Embryonic facial prominence (tissue), 1 donor: Measurements from ENCODE around the gene SHMT2.

Source experiments
- DNase-seq: peaks from one replicate; pipeline ENCODE4 v3.0.0-alpha.2; 2016; ENCODE audit errors: extremely low spot score

Gene SHMT2

DNA sequence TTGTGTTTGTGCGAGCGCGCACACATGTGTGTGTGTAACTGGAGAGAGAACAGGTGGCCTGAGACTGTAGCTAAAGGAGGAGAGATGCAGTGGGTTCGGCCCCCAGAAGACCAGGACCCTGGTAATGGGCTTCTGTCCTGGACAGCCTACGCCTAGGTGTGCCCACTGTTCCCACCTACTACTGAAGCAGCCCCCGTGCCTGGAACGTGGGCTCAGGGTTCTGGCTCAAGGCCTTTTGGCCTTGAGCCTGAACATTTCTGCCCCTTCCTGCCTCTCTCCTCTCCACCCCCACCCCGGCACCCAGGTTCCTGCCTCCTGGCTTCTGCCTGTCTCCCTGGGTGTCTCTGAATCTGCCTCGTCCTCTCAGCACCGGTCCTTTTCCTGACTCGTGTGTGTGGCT, 14.4 kb upstream of the SHMT2 start:
- DNase-seq: no peak

DNA sequence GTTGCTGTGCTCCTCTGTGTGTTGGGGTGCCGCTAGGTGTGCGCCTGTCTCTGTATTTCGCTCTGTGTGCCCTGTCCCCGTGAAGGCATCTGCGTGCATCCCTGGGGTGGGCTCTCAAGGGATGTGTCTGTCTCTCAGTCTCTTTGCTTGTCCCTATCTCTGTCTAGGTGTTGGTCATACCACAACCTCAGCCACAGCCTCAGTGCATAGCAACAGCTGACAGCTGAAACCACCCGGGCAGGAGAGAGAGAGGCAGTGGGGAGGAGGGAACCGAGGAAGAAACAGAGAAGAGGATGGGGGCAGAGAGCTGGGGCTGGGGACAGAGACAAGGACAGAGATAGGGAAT, 13.9 kb upstream of the SHMT2 start:
- no peak for DNase-seq

DNA sequence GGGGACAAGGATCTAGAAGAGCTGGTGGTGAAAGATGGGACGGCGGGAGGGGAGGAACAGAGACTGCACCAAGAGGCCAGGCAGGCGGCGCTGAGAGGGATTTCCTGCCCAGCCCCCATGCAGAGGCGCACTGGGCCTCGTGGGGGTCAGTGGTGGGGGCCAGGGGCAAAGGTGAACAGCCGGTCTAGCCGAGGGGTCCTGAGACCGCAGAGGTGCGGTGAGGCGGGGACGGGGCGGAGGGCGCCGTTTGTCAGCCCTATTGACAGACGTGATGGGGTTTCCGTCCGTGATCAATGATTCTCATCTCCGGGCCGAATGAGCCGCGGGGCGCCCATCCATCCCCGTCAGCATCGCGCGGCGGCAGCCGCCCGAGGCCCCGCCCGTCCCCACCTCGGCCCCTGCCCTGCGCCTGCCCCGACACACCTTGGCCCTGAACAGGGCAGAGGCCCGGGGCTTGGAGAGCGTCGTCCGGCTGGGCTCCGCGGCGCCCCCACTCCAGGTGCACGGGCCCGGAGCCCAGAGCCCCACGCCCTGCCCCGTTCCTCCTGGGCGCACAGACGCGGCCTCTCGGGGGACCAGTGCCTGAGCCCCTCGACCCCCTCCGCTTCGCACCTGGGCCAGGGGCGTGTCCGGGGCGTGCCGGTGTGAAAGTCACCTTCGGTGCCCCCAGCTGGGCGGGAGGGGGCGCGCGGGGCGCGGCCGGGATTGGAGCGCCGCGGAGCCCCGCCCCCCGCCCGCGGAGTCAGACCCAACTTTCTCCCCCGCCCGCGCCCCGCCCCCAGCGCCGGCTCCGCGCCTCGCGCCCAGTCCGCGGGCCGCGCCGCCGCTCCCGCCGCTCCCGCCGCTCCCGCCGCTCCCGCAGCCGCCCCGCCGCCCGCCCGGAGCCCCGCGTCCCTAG, 13.2 kb upstream of the SHMT2 start, which contains the start of gene NXPH4:
NXPH4 (plus strand) TSS at position 781 of the 898 bp plus-strand sequence. CDS start 176 bp downstream, outside the sequence.
- no peak for DNase-seq

DNA sequence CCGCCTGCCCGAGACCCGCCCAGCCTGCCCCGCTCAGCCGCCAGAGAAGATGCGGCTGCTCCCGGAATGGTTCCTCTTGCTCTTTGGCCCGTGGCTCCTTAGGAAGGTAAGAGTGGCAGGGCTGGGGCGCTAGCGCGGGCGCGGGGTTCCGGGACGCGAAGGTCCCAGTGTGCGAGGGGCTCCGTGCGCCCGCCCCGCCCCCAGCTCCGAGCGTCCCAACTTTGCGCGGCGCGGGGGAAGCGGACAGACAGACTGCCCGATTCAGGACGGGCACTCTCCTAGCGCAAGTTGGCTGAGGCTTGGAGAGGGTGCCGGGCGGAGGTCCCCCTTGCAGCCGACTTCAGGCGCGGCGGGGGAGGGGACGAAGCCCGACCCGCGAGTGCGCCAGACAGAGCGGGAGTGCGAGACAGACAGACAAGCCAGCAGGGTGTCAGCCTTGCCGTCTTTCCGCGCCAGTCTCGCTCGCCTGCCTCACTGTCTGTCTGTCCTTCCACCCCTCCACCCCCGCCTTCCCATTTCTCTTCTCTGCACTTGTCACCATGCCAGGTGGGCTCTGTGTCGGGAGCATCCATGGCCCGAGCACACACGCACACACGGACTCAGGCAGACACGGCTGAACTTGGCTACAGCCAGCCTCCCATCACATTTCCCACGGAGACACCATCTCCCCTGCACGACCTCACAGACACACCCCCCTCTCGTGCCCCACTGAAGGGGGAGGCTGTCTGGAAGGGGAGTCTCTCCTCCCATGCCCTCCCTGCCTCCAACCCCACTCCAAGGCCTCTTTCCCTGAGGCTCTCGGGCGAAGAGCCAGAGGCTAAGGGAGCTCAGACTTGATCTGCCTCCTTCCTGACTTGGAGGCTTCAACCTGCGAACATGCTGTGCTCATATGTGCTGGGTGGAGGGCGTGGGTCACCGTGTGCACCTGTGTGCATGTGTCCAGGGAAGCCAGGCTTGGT, 12.3 kb upstream of the SHMT2 start:
- DNase-seq: no peak

DNA sequence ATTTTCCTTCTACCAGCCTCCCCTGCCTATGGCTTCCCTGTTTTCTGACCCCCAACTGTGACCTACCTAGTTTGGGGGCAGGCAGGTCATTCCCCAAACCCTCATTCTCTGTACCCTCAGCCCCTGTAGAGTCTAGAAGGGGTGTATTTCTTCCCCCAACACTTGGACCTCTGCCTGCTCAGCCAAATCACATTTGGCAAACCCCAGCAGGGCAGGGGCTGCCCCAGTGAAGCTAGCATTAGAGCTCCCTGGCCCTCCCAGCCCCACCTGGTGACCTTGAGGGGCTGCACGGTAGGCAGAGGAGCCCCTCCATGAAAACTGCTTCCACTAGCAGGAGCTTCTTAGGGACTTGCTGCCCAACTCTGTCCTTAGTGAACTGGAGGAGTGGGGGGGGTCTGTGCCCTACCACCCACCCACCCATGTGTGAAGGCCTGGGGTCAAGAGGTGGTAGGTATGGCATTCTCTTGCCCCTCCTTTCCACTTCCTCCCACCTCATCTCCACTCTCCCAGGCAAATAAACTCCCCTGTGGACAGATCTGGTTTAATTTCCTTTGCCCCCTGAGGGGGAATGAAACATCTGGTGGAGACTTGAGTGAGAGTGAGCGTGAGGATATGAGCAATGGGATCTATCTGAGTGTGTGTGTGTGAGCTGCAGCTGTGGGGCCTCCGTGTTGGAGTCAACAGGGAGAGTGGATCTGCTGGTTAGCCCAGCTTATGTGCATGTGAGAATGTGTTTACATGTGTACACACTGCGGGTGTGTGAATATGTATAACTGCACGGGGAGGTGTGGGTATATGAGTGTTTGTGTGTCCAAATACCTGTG, 11.3 kb upstream of the SHMT2 start:
- no peak for DNase-seq

DNA sequence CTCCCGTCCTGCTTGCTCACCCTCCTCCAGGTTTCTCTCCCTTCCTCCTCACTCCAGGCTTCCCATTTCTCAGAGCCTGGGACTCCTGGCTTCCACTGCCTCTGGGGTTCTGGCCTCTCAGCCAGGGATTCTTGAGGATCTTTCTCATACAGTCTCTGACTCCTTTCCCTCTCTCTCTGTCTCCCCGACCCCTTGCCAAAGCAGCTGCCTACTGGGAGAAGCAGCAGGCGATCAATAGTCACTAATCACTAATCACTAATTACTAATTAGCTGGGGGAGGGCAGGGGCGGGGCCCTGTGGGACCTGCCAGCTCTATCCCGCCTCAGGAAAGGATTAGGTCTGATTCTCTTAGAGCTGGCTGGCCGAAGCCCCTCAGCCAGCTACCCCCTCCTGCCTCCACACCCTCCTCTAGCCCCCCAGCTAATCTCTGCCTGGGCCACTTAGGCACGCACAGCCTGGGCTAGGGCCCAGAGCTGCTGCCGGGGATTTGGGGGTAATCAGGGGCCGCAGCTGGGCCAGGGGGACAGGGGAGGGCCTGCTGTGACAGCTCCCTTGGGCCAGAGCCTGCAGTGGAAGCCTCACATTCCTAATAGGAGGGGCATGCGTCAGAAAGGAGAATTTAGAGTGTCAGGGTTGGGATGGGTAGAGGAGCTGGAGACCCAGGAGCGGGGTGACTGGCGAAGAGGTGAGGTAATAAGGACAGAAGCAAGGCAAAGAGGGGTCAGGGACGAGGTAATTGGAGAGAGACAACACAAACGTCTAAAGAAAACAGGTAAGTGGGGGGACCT, 10.1 kb upstream of the SHMT2 start:
- DNase-seq: no peak

DNA sequence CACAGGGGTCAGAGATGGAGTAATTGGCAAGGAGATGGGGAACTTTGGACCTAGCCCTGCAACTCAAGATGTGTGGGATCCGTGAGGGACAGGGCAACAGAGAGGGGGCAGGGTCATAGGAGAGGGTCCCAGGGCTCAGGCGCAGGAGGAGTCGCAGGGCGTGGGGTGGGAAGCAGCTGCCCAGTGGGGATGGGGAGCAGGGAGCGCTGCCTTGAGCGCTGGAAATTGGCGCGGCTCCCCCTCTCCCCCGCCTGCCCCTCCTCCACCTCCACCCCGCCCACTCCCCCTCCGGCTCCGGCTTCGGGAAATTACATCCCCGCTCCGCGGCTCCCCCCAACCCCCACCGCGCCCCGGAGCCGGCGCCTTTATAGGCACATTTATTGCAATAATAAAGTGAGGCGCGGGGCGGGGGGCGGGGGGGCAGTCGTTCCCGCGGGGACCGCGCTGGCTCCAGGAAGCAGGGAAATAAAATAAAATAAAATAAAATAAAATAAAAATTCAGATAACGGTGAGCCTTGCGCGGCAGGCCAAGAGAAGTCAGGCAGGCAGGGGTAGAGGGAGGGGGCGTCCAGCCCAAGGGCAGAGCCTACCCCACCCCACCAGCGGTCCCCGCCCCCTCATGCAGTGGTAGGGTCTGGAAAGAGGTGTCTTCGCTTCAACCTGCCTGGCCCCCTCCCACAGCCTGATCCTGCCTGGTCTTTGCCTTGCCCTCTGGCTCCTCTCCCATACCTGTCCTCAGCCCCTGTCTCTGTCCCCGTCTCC, 9.3 kb upstream of the SHMT2 start:
- no peak for DNase-seq

DNA sequence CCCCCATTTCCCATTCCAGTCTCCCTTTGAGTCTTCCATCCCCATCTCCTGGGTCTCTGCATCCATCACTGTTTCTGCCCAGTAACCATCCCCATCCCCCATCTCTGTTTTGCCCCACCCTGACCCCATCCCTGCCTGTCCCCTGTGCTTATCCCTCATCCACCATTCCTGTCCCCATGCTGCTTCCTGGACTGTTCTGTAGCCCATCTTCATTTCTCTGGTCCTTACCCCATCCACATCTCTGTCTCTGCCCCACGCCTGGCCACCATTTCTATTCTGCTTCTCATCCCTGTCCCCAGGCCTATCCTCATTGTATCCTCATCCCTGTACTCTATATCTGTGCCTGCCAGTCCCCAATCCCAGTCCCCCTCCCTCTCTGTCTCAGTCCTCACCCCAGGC, 8.7 kb upstream of the SHMT2 start:
- no peak for DNase-seq

DNA sequence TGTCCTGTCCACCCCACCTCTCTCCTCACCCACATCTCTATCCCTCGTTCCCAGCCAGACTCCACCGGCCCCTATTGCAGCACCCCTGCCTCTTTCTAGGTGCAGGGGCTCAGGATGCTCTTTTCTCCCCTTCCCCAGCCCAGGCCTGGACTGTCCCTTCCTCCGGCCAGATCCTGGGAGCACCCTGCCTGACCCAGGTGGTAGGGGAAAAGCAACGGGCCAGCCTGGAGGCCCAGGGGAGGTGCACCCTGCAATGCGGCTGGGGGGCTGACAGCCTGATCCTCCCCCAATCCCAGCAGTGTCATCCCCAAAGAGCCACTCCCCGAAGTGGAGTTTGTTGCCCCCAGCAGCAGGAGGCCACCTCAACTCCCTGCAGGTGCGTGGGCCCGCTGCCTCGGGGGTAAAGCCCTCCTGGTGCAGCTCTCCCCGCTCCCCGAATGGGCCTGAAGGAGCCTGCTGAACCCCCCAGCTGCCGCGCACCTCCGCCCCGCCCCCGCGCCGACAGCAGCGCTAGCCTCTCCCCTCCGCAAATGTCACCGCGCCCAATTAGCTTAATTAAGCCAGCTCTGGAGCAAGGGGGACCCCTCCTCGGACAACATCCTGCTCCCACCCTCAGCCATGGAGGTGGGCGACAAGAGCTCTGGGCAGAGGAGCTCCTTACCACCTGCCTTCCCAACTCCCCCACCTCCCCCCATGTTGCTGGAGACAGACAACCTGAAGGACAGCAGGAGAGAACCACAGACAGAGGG, 8.2 kb upstream of the SHMT2 start:
- no peak for DNase-seq

DNA sequence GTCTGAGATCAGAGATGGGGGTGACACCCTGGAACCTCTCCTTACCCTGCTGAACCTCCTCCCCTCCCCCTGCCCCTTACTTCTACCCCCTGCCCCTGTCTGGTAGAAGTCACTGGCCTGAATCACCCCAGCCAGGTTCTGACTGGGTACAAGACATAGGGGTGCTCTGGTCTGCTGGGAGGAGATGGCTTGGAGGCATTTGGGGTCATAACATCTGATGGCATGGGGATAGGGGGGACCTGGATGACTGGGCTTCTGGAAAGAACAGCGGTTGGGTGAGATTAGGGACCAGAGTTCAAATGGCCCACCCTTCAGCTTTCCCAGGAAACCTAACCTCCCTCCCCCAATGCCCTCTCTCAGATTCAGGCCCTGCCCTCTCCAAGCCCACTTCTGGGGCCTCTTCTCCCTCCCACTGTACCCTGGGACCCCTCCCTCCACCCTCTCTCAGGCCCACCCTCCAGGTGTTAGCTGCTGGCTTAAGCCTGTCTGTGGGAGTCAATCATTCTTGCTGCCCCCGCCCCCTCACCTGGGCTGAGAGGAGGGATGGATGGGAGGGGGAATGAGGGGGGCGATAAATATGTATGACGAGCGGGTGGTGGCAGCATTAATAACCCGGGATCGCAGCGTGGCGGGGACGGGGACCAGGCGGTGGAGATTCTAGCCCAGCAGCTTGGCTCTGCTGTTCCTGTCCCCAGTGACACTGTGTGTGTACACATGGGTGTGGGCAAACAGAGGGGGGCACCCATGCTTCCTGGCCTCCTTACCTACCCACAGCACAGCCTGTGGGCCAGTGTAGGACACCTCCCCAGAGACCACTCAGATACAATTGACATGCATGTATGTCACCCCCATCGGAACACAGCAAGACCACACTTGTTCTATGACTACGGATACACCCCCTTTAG, 7.0 kb upstream of the SHMT2 start:
- no peak for DNase-seq

DNA sequence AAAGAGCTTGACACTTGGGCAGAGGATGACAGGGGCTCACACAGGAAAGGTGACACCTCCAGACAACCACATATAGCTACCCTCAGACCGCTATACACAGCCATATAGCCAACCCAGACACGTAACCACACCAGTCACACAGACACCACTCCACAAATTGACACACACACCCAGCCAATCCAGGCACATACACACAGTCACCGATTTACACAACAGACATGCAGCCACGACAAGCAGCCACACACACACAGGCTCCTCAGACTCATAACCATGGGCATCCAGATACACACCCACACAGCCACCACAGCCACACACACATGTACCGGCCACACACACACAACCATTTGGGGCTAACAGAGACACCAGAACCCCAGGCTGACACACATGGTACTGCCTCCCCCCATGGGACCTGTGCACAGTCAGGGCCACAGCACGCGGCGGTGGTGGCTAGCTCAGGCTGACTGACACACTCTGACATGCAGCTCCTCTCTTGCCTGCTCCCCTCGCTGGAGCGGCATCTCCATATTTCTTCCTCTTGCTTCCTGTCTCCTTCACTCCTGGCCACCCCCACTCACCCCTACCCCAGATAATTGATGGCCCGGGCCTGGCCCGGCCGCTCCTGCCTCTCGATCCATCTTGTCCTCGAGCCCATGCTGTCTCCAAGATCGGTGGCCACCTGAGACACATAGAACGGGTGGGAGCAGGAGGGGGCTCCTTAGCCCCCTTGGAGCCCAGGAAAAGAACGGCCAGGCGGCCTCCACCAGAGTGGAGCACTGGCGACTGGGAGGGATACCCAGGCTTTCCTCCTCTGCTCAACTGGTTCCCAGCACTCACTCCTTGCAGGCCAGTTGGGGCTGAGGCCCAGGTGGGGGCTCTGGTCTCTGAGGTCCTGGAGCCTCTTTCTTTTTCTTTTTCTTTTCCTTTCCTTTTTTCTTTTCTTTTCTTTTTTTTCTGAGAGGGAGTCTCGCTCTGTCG, 6.0 kb upstream of the SHMT2 start:
- no peak for DNase-seq

DNA sequence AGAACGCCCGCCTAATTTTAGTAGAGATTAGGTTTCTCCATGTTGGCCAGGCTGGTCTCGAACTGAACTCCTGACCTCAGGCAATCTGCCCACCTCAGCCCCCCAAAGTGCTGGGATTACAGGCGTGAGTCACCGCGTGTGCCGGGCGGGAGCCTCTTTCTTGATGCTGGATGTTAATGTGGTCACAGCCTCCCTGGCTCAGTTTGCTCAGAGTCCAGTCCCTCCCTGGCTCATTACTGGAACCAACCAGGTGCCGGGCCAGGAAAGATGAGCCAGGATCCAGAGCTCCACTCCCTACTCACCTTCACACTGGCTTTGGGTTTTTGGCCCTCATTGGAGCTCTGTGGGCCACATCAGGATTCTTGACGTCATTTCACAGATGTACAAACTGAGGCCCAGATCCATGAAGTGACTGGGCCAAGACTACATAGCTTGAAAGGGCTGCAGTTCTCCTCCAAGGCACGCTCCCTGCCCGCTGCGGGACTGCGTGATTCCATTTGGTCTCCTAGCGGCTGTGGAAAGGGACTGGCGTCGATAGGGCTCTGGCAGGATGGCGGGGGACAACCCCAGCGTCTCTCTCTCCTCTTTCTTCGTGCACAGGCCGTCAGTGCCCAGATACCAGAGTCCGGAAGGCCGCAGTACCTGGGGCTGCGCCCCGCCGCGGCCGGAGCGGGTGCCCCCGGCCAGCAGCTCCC, 5.1 kb upstream of the SHMT2 start:
- no peak for DNase-seq

DNA sequence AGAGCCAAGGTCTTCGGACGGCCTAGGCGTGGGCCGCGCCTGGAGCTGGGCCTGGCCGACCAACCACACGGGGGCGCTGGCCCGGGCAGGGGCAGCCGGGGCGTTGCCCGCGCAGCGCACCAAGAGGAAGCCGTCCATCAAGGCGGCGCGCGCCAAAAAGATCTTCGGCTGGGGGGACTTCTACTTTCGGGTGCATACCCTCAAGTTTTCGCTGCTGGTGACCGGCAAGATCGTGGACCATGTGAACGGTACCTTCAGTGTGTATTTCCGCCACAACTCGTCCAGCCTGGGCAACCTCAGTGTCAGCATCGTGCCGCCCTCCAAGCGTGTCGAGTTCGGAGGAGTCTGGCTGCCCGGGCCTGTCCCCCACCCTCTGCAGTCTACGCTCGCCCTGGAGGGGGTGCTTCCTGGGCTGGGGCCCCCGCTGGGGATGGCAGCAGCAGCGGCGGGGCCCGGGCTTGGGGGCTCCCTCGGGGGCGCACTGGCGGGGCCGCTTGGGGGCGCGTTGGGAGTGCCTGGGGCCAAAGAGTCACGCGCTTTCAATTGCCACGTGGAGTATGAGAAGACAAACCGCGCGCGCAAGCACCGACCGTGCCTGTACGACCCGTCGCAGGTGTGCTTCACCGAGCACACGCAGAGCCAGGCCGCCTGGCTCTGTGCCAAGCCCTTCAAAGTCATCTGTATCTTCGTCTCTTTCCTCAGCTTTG, 4.4 kb upstream of the SHMT2 start:
- DNase-seq: no peak

DNA sequence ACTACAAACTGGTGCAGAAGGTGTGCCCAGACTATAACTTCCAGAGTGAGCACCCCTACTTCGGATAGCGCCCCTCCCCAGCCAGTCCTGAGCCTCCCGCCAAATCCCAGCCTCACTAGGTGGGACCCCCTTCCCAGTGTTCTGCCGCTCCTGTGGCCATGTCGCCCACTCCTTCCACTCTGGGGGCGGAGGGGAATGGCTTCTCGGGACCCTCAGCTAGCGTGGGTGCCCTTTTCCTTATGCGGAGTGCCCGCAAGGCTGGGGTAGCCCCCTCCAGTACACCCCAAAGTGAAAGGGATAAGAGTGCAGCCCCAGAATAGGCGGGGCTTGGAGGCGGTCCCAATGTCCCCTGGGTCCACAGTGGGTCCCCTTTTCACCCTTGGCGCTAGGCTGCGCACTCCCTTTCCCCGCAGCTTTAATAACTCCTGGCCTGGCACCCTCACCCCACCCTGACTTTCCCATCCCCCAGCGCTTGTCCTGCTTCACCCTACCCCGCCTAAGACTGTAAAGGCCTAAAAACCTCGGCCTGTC, 3.8 kb upstream of the SHMT2 start:
- no peak for DNase-seq

DNA sequence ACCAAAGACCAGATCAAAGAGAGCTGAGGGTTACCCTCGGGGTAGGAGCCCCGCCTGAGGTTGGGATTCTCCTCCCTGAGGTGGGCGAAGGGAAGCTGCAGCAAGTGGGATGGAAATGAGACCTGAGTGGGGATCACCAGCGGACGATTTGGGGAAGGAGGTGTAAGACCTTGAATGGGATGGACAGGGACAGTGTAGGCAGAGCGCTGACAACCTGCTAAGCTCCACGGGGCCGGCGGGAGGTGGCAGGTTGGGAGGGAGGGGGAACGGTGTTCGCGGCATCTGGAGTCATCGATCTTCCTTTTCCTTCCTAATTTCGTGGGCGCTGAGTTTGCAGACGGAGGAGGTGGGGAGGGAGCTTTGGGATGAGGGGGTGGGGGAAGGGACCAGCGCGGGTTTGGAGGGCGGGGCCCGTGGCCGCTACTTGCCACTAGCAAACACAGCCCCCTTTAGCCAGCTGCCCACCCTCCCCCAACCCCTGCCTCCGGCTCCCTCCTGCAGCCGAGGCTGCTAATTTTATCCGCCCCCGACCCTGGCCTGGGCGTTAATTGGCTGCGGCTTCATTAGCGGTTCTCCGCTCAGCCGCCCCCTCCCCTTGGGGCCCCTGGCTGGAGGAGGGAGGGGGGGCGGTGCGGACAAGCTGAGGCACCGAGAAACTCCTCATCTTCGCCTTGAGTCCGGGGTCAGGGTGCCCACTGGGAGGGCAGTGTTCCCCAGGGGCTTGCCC, 2.8 kb upstream of the SHMT2 start:
- DNase-seq: no peak
